Measurements from ENCODE around the gene SLC39A12. TPM values are rescaled to one million over a fixed set of nuclear protein-coding genes. Genes with fewer than 3 reads are reported as not detected.

SLC39A12 gene
- total and polyA plus RNA-seq, 2 of the 4 experiments (the other 2 are of a cell fraction): not detected

Other genes starting within 250 kb of the SLC39A12 start
- not detected in 2 replicates for gene TMEM236, start 199.7 kb upstream of the SLC39A12 start, total RNA-seq (2012; rRNA removed)
- not detected in 2 replicates for gene TMEM236, start 199.7 kb upstream of the SLC39A12 start, polyA plus RNA-seq (2012; rRNA removed)
- not detected in 2 replicates for gene MRC1, start 142.6 kb upstream of the SLC39A12 start, total RNA-seq (2012; rRNA removed)
- gene MRC1, start 142.6 kb upstream of the SLC39A12 start, polyA plus RNA-seq (2012; rRNA removed): not detected in 2 replicates
- 0.28 and 0.36 TPM in 2 replicates for gene CACNB2, start 188.5 kb downstream of the SLC39A12 start, total RNA-seq (2012; rRNA removed)
- 0.36 and 0.70 TPM in 2 replicates for gene CACNB2, start 188.5 kb downstream of the SLC39A12 start, polyA plus RNA-seq (2012; rRNA removed)